Effector memory CD4-positive, alpha-beta T cell (primary cell): ENCODE data around the gene RTKN.
A peak's percentile ranks its signal among the peaks of the same experiment; 100 is the strongest.

Experiments used
- DNase-seq, 3 donors: peaks; one replicate each; pipeline ENCODE4 v3.0.0-alpha.2; 2020
- H3K27ac ChIP-seq: 2 replicates; pipeline ENCODE4 v1.7.0; 2013; ENCODE audit warnings: mild to moderate bottlenecking, low read length, moderate library complexity; ENCODE audit not compliant: insufficient read depth, poor library complexity, severe bottlenecking
- H3K27me3 ChIP-seq: replicated peaks from 2 replicates; pipeline ENCODE4 v1.7.0; 2013; ENCODE audit warnings: mild to moderate bottlenecking, low read length; ENCODE audit not compliant: insufficient read depth, control insufficient read depth, poor library complexity, severe bottlenecking
- H3K36me3 ChIP-seq: 2 replicates; pipeline ENCODE4 v1.7.0; 2013; ENCODE audit warnings: mild to moderate bottlenecking, low read length, moderate library complexity; ENCODE audit not compliant: control insufficient read depth, insufficient read depth
- H3K4me1 ChIP-seq: 2 replicates; pipeline ENCODE4 v1.7.0; 2013; ENCODE audit warnings: low read length, mild to moderate bottlenecking; ENCODE audit not compliant: control insufficient read depth, insufficient read depth, poor library complexity, severe bottlenecking
- H3K4me3 ChIP-seq: 2 replicates; pipeline ENCODE4 v1.7.0; 2013; ENCODE audit warnings: low read length, low read depth, mild to moderate bottlenecking; ENCODE audit not compliant: insufficient read depth, poor library complexity, severe bottlenecking
- H3K9me3 ChIP-seq: 2 replicates; pipeline ENCODE4 v1.7.0; 2013; ENCODE audit warnings: mild to moderate bottlenecking, low read length, moderate library complexity; ENCODE audit not compliant: control insufficient read depth

RTKN gene

GRCh38 chr2:74396149-74396548, 45.6 kb downstream of the RTKN start:
- no peaks in the 10 kb centered on the region for H3K27me3 ChIP-seq
- H3K4me3 ChIP-seq: no peak overlapping the region
- H3K36me3 ChIP-seq: no peaks in the 10 kb centered on the region
- no peaks in the 10 kb centered on the region for H3K9me3 ChIP-seq
- H3K4me1 ChIP-seq: peaks cover 6% of the 10 kb centered on the region
- no peak for DNase-seq
- no peak overlapping the region for H3K27ac ChIP-seq

- no peak overlapping the region for H3K27ac ChIP-seq
- H3K9me3 ChIP-seq: no peaks in the 10 kb centered on the region
- no peaks in the 10 kb centered on the region for H3K36me3 ChIP-seq
- H3K4me1 ChIP-seq: peaks cover 21% of the 10 kb centered on the region
- DNase-seq: no peak
- H3K4me3 ChIP-seq: no peak overlapping the region
- H3K27me3 ChIP-seq: no peaks in the 10 kb centered on the region
These were observed 48.2 kb downstream of the RTKN start for GRCh38 chr2:74393525-74393924.

- Histone ChIP-seq H3K4me1 (peaks cover 21% of the 10 kb centered on the region), H3K27ac (no peak overlapping the region), H3K4me3 (no peak overlapping the region), H3K36me3 (no peaks in the 10 kb centered on the region), H3K9me3 (no peaks in the 10 kb centered on the region), H3K27me3 (no peaks in the 10 kb centered on the region)
- no peak for DNase-seq
These were observed 49.3 kb downstream of the RTKN start for GRCh38 chr2:74392449-74392743.

GRCh38 chr2:74391580-74392448, 49.9 kb downstream of the RTKN start:
- DNase-seq: peak; percentile 85 to 92 (median 89)

GRCh38 chr2:74391209-74391579, 50.5 kb downstream of the RTKN start:
- peak overlapping the region; percentile 97 for H3K27ac ChIP-seq
- peaks cover 21% of the 10 kb centered on the region for H3K4me1 ChIP-seq
- H3K27me3 ChIP-seq: no peaks in the 10 kb centered on the region
- H3K36me3 ChIP-seq: no peaks in the 10 kb centered on the region
- peak overlapping the region; percentile 86 for H3K4me3 ChIP-seq
- no peak for DNase-seq
- no peaks in the 10 kb centered on the region for H3K9me3 ChIP-seq

More at GRCh38 chr2:74391580-74392448, 49.9 kb downstream of the RTKN start:
- Histone ChIP-seq H3K4me3 (peak overlapping the region; percentile 86), H3K4me1 (peaks cover 21% of the 10 kb centered on the region), H3K27me3 (no peaks in the 10 kb centered on the region), H3K27ac (peak overlapping the region; percentile 97), H3K9me3 (no peaks in the 10 kb centered on the region), H3K36me3 (no peaks in the 10 kb centered on the region)

- DNase-seq: no peak
- Histone ChIP-seq H3K27ac (no peak overlapping the region), H3K4me1 (peaks cover 21% of the 10 kb centered on the region), H3K9me3 (no peaks in the 10 kb centered on the region), H3K36me3 (no peaks in the 10 kb centered on the region), H3K4me3 (peak overlapping the region; percentile 86), H3K27me3 (no peaks in the 10 kb centered on the region)
These were observed 51.1 kb downstream of the RTKN start for GRCh38 chr2:74390606-74391005.

- no peak for DNase-seq
- no peak overlapping the region for H3K4me3 ChIP-seq
- H3K27me3 ChIP-seq: no peaks in the 10 kb centered on the region
- no peak overlapping the region for H3K27ac ChIP-seq
- H3K9me3 ChIP-seq: no peaks in the 10 kb centered on the region
- peaks cover 21% of the 10 kb centered on the region for H3K4me1 ChIP-seq
- H3K36me3 ChIP-seq: peaks cover 3% of the 10 kb centered on the region
These were observed 54.4 kb downstream of the RTKN start for GRCh38 chr2:74387346-74387745.

- H3K27me3 ChIP-seq: no peaks in the 10 kb centered on the region
- DNase-seq: no peak
- H3K27ac ChIP-seq: no peak overlapping the region
- no peak overlapping the region for H3K4me3 ChIP-seq
- peaks cover 3% of the 10 kb centered on the region for H3K36me3 ChIP-seq
- no peaks in the 10 kb centered on the region for H3K9me3 ChIP-seq
- peaks cover 14% of the 10 kb centered on the region for H3K4me1 ChIP-seq
These were observed 56.3 kb downstream of the RTKN start for GRCh38 chr2:74385396-74385795.

- no peak for DNase-seq
- Histone ChIP-seq H3K4me3 (no peak overlapping the region), H3K27ac (no peak overlapping the region), H3K27me3 (no peaks in the 10 kb centered on the region), H3K4me1 (peaks cover 12% of the 10 kb centered on the region), H3K36me3 (peaks cover 3% of the 10 kb centered on the region), H3K9me3 (no peaks in the 10 kb centered on the region)
These were observed 57.7 kb downstream of the RTKN start for GRCh38 chr2:74384051-74384450.

- H3K4me3 ChIP-seq: no peak overlapping the region
- H3K4me1 ChIP-seq: peaks cover 12% of the 10 kb centered on the region
- no peak overlapping the region for H3K27ac ChIP-seq
These were observed 58.5 kb downstream of the RTKN start for GRCh38 chr2:74383254-74383653.

More at GRCh38 chr2:74383254-74383653, 58.5 kb downstream of the RTKN start:
- Histone ChIP-seq H3K27me3 (no peaks in the 10 kb centered on the region), H3K36me3 (peaks cover 3% of the 10 kb centered on the region), H3K9me3 (no peaks in the 10 kb centered on the region)
- no peak for DNase-seq
